IMR-90 (cell line): ENCODE measurements around the gene REC114. TPM values are rescaled to one million over a fixed set of nuclear protein-coding genes. Genes with fewer than 3 reads are reported as not detected.
"Not testable (repeated sequence)": the region's sequence is repeated elsewhere in the genome, so short reads cannot be mapped to it uniquely, and the experiment has no call there.

ENCODE experiments used
- ATAC-seq: fragments of 200-7000 bp; cut with Tn5 transposase; 2 replicates; pipeline ENCODE4 v1.9.1; 2020; ENCODE audit warnings: low read depth, mild to moderate bottlenecking, moderate library complexity
- BruUV-seq: library from RNA; stranded (reverse); fragments of 400-500 nt; replicated peaks from 2 replicates; lab custom pipeline; 2021; lab: Mats Ljungman, UMichigan
- CTCF ChIA-PET: fragments of 300-600 bp; formaldehyde crosslinking; extraction: SDS; loops from one replicate; lab custom pipeline; 2021; ENCODE audit warnings: antibody characterized with exemption; lab: Yijun Ruan, JAX
- POLR2A ChIA-PET: fragments of 300-600 bp; sonication (Branson Sonifier 250); formaldehyde crosslinking; loops from one replicate; lab custom pipeline; 2022; ENCODE audit warnings: antibody characterized with exemption; ENCODE audit not compliant: unreplicated experiment; lab: Charles Lee
- DNase-seq: peaks from one replicate; pipeline ENCODE4 v3.0.0; 2013
- H2AFZ ChIP-seq: replicated peaks from 2 replicates; pipeline ENCODE3; 2013; ENCODE audit warnings: low read length, mild to moderate bottlenecking; ENCODE audit not compliant: poor library complexity
- H2AK5ac ChIP-seq: 2 replicates; pipeline ENCODE4 v1.6.1; 2013; ENCODE audit warnings: low read depth, low read length, inconsistent platforms
- H2AK9ac ChIP-seq: replicated peaks from 2 replicates; pipeline ENCODE3; 2013; ENCODE audit warnings: mild to moderate bottlenecking, low read depth, low read length, moderate library complexity; ENCODE audit not compliant: poor library complexity
- H2BK120ac ChIP-seq: 2 replicates; pipeline ENCODE4 v1.6.1; 2013; ENCODE audit warnings: low read depth, low read length, inconsistent platforms
- H2BK15ac ChIP-seq: 3 replicates; pipeline ENCODE4 v1.6.1; 2013; ENCODE audit warnings: low read depth, low read length, inconsistent platforms
- H2BK20ac ChIP-seq: 2 replicates; pipeline ENCODE4 v1.6.1; 2013; ENCODE audit warnings: low read depth, mild to moderate bottlenecking, inconsistent platforms, low read length, moderate library complexity
- H2BK5ac ChIP-seq: 2 replicates; pipeline ENCODE4 v1.6.1; 2013; ENCODE audit warnings: mild to moderate bottlenecking, low read depth, low read length, inconsistent platforms; ENCODE audit not compliant: poor library complexity, severe bottlenecking
- H3K14ac ChIP-seq: replicated peaks from 2 replicates; pipeline ENCODE4 v1.6.1; 2013; ENCODE audit warnings: low read depth, low read length, inconsistent platforms
- H3K18ac ChIP-seq: 2 replicates; pipeline ENCODE4 v1.6.1; 2013; ENCODE audit warnings: low read depth, low read length, control low read depth
- H3K23ac ChIP-seq: 2 replicates; pipeline ENCODE4 v1.6.1; 2013; ENCODE audit warnings: low read depth, low read length, inconsistent platforms
- H3K27ac ChIP-seq: 2 replicates; pipeline ENCODE4 v1.5.1; 2013; ENCODE audit warnings: mild to moderate bottlenecking, control low read depth, low read length; ENCODE audit not compliant: insufficient read depth
- H3K27me3 ChIP-seq: 2 replicates; pipeline ENCODE4 v1.6.1; 2013; ENCODE audit warnings: low read length; ENCODE audit not compliant: control insufficient read depth, insufficient read depth
- H3K36me3 ChIP-seq: 2 replicates; pipeline ENCODE4 v1.6.1; 2013; ENCODE audit warnings: low read length, mixed read lengths; ENCODE audit not compliant: control insufficient read depth, insufficient read depth
- H3K4ac ChIP-seq: 2 replicates; pipeline ENCODE4 v1.6.1; 2013; ENCODE audit warnings: low read depth, low read length, inconsistent platforms
- H3K4me1 ChIP-seq: 2 replicates; pipeline ENCODE4 v1.6.1; 2013; ENCODE audit warnings: low read length, mixed read lengths; ENCODE audit not compliant: control insufficient read depth, insufficient read depth
- H3K4me2 ChIP-seq: 2 replicates; pipeline ENCODE4 v1.6.1; 2013; ENCODE audit warnings: low read depth, mild to moderate bottlenecking, control low read depth, low read length, moderate library complexity
- H3K4me3 ChIP-seq: 2 replicates; pipeline ENCODE4 v1.5.1; 2013; ENCODE audit warnings: low read depth, mild to moderate bottlenecking, control low read depth, low read length, moderate library complexity; ENCODE audit not compliant: insufficient read depth
- H3K56ac ChIP-seq: 2 replicates; pipeline ENCODE4 v1.6.1; 2013; ENCODE audit warnings: low read length, inconsistent platforms; ENCODE audit not compliant: insufficient read depth; ENCODE audit errors: extremely low read depth
- H3K79me1 ChIP-seq, 2 experiments: 2 replicates each; pipeline ENCODE4 v1.6.1; 2013; ENCODE audit warnings: low read length in 2 of 2, inconsistent platforms in 1 of 2, low read depth in 1 of 2
- H3K9ac ChIP-seq: 2 replicates; pipeline ENCODE4 v1.6.1; 2013; ENCODE audit warnings: low read depth, low read length, control low read depth
- H3K9me1 ChIP-seq: 2 replicates; pipeline ENCODE4 v1.6.1; 2013; ENCODE audit warnings: low read length, inconsistent platforms; ENCODE audit not compliant: insufficient read depth
- H3K9me3 ChIP-seq: 2 replicates; pipeline ENCODE4 v1.6.1; 2013; ENCODE audit warnings: low read length; ENCODE audit not compliant: control insufficient read depth, insufficient read depth
- H4K20me1 ChIP-seq: 2 replicates; pipeline ENCODE4 v1.6.1; 2013; ENCODE audit warnings: low read length, inconsistent platforms; ENCODE audit not compliant: insufficient read depth
- H4K5ac ChIP-seq: 2 replicates; pipeline ENCODE4 v1.6.1; 2013; ENCODE audit warnings: mild to moderate bottlenecking, low read depth, low read length, control low read depth
- H4K8ac ChIP-seq, 2 experiments: 2 replicates each; pipeline ENCODE4 v1.6.1; 2013; ENCODE audit warnings: low read depth in 2 of 2, low read length in 2 of 2, control low read depth in 1 of 2, inconsistent platforms in 1 of 2
- H4K91ac ChIP-seq: 2 replicates; pipeline ENCODE4 v1.6.1; 2013; ENCODE audit warnings: low read depth, low read length, inconsistent platforms; ENCODE audit not compliant: insufficient read depth
- RAD21 ChIP-seq: IDR thresholded peaks from 2 replicates; pipeline ENCODE4 v1.6.1; 2012; ENCODE audit warnings: low read length, improper control_type of control experiment
- WGBS, 2 experiments: methylation state at CpG; one replicate each; pipeline versions ENCODE4 v1.1.5 to v1.1.7; 2013; ENCODE audit warnings: missing lambda C conversion rate in 2 of 2; ENCODE audit not compliant: insufficient read length in 1 of 2; ENCODE audit errors: extremely low coverage in 2 of 2; 5-methylcytosine and 5-hydroxymethylcytosine counted together
- dilution Hi-C: fragments of 300-500 bp; cut with HindIII; formaldehyde crosslinking; loops from one replicate; pipeline ENCODE4 v1.14.3; 2018; ENCODE audit warnings: low sequenced_read_pairs; ENCODE audit not compliant: unreplicated experiment
- in situ Hi-C: fragments of 300-500 bp; cut with MboI; formaldehyde crosslinking; loops from 3 replicates; pipeline ENCODE4 v1.14.3; 2019; ENCODE audit warnings: low sequenced_read_pairs, inconsistent platforms, mixed read lengths
- intact Hi-C: fragments of 100-400 bp; cut with micrococcal nuclease; formaldehyde crosslinking; loops from 2 replicates; pipeline ENCODE4 v1.10.0; 2022
- polyA plus RNA-seq, 3 experiments: library from polyadenylated mRNA; depleted of rRNA; stranded (reverse); fragments of >200 nt; gene quantifications; 2 replicates each; pipeline ENCODE4 v1.2.3, GENCODE V29; 2012; ENCODE audit warnings: low replicate concordance in 1 of 3
- total RNA-seq: library from RNA; depleted of rRNA; stranded (reverse); fragments of >200 nt; gene quantifications from 2 replicates; pipeline ENCODE4 v1.2.3, GENCODE V29; 2012

REC114 gene
- total and polyA plus RNA-seq, 2 of the 4 experiments (the other 2 are of a cell fraction) = not detected

- Histone ChIP-seq H2BK5ac (no peak overlapping the region), H4K8ac (no peak overlapping the region), H2BK15ac (no peak overlapping the region), H2AK9ac (no peak overlapping the region), H3K9ac (no peak overlapping the region), H3K27ac (no peak overlapping the region), H2BK20ac (no peak overlapping the region), H2AFZ (no peak overlapping the region), H3K18ac (no peak overlapping the region), H4K20me1 (no peaks in the 10 kb centered on the region), H3K9me3 (no peaks in the 10 kb centered on the region), H2BK120ac (no peak overlapping the region), H2AK5ac (no peak overlapping the region), H3K14ac (no peak overlapping the region), H3K4me3 (no peak overlapping the region), H3K4me2 (no peak overlapping the region), H3K4ac (no peak overlapping the region), H3K4me1 (no peaks in the 10 kb centered on the region), H4K91ac (no peak overlapping the region), H3K56ac (no peak overlapping the region), H3K36me3 (no peaks in the 10 kb centered on the region), H3K9me1 (no peaks in the 10 kb centered on the region), H3K27me3 (peaks cover 25% of the 10 kb centered on the region), H3K79me1 (no peaks in the 10 kb centered on the region), H4K5ac (no peak overlapping the region), H3K23ac (no peak overlapping the region)
- in situ Hi-C loops (loop anchor here (10.0 kb wide), 1 partner anchor 58 kb away; no protein-coding TSS in a partner anchor), dilution Hi-C loops (no loop called here), intact Hi-C loops (no loop called here)
- CTCF ChIA-PET = interaction anchor here (0.8 kb wide), 1 partner anchor 38 kb away, joined by 3 read pairs; no protein-coding TSS in a partner anchor
- no CpG with 5 or more reads among the region's 5 CpGs for whole genome bisulfite sequencing, 2 experiments
- ATAC-seq (no peak), DNase-seq (no peak)
- no peak for TF ChIP-seq RAD21
- BruUV-seq = no TSS peak
- POLR2A ChIA-PET = no interaction called here
These were observed 16.5 kb upstream of the REC114 start for GRCh38 chr15:73426323-73426994.

DNA sequence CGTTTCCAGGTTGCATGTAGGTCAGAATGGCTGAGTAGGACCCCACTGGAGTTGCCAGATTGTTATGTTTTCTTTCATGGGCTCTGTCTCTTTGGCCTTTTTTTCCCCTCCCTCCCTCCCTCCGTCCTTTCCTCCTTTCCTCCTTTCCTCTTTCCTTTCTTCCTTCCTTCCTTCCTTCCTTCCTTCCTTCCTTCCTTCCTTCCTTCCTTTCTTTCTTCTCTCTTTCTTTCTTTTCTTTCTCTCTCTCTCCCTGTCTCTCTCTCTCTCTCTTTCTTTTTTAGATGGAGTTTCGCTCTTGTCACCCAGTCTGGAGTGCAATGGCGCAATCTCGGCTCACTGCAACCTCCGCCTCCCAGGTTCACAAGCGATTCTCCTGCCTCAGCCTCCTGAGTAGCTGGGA, 11.6 kb upstream of the REC114 start:
- H3K9ac ChIP-seq, H3K9me3 ChIP-seq, H2AK5ac ChIP-seq, DNase-seq, H3K14ac ChIP-seq, H3K79me1 ChIP-seq, H4K5ac ChIP-seq, H3K4me1 ChIP-seq, H3K23ac ChIP-seq, H2BK120ac ChIP-seq, H2AFZ ChIP-seq, H3K4me2 ChIP-seq, CTCF ChIA-PET, H4K20me1 ChIP-seq, H3K4ac ChIP-seq, H3K9me1 ChIP-seq, H3K27ac ChIP-seq, H3K4me3 ChIP-seq, dilution Hi-C loops, intact Hi-C loops, H2BK5ac ChIP-seq, H3K36me3 ChIP-seq, H2BK15ac ChIP-seq, H2AK9ac ChIP-seq, H4K91ac ChIP-seq, H2BK20ac ChIP-seq, BruUV-seq, ATAC-seq, POLR2A ChIA-PET, H4K8ac ChIP-seq, H3K18ac ChIP-seq, in situ Hi-C loops, H3K56ac ChIP-seq: not testable (repeated sequence)
- WGBS, 2 experiments = no CpG with 5 or more reads among the region's 7 CpGs
- H3K27me3 ChIP-seq = peaks cover 18% of the 10 kb centered on the region
